CD8-positive, alpha-beta memory T cell (primary cell): Measurements from ENCODE around the gene TSSK2. TPM values are rescaled to one million over a fixed set of nuclear protein-coding genes. Genes with fewer than 3 reads are reported as not detected.

Experiments used
- CTCF ChIA-PET: fragments of 350-600 bp; sonication (Branson Sonifier 250); formaldehyde crosslinking; loops from one replicate; lab custom pipeline; 2021; ENCODE audit warnings: antibody characterized with exemption; lab: Charles Lee
- POLR2A ChIA-PET: fragments of 350-600 bp; sonication (Branson Sonifier 250); formaldehyde crosslinking; loops from one replicate; lab custom pipeline; 2021; ENCODE audit warnings: antibody characterized with exemption; lab: Charles Lee
- DNase-seq, 5 donors: peaks; one replicate each; pipeline versions ENCODE4 v3.0.0 to v3.0.0-alpha.2; 2020 to 2022; ENCODE audit warnings: mixed read lengths in 1 of 5
- H3K27ac ChIP-seq: one replicate; pipeline ENCODE4 v1.7.0; 2013; ENCODE audit warnings: low read depth, mild to moderate bottlenecking, low read length, moderate library complexity
- H3K27me3 ChIP-seq: 2 replicates; pipeline ENCODE4 v1.7.0; 2013; ENCODE audit warnings: low read length, mild to moderate bottlenecking; ENCODE audit not compliant: insufficient read depth, poor library complexity, severe bottlenecking
- H3K36me3 ChIP-seq: 2 replicates; pipeline ENCODE4 v1.7.0; 2013; ENCODE audit warnings: mild to moderate bottlenecking, low read length, moderate library complexity; ENCODE audit not compliant: insufficient read depth
- H3K4me1 ChIP-seq: 2 replicates; pipeline ENCODE4 v1.7.0; 2013; ENCODE audit warnings: mild to moderate bottlenecking, low read length, moderate library complexity; ENCODE audit not compliant: insufficient read depth
- H3K4me3 ChIP-seq: 2 replicates; pipeline ENCODE4 v1.7.0; 2013; ENCODE audit warnings: mild to moderate bottlenecking, low read length
- H3K9me3 ChIP-seq: 2 replicates; pipeline ENCODE4 v1.7.0; 2013; ENCODE audit warnings: mild to moderate bottlenecking, low read length
- H3K27ac Mint-ChIP-seq, 8 donors: one replicate each; pipeline ENCODE4 v1.8.0; 2020 to 2021; ENCODE audit warnings: mixed read lengths in 8 of 8, mild to moderate bottlenecking in 6 of 8, inconsistent platforms in 3 of 8, moderate library complexity in 3 of 8
- H3K27me3 Mint-ChIP-seq, 2 donors: one replicate each; pipeline ENCODE4 v1.8.0; 2020 to 2021; ENCODE audit warnings: mixed read lengths in 2 of 2, mild to moderate bottlenecking in 1 of 2, moderate library complexity in 1 of 2
- H3K36me3 Mint-ChIP-seq, 3 donors: one replicate each; pipeline ENCODE4 v1.8.0; 2020 to 2021; ENCODE audit warnings: mixed read lengths in 3 of 3, inconsistent platforms in 1 of 3, mild to moderate bottlenecking in 1 of 3
- H3K4me1 Mint-ChIP-seq, 3 donors: one replicate each; pipeline ENCODE4 v1.8.0; 2020 to 2021; ENCODE audit warnings: mixed read lengths in 3 of 3, inconsistent platforms in 1 of 3, mild to moderate bottlenecking in 1 of 3
- H3K4me3 Mint-ChIP-seq, 7 donors: one replicate each; pipeline ENCODE4 v1.8.0; 2020 to 2021; ENCODE audit warnings: mixed read lengths in 7 of 7, mild to moderate bottlenecking in 6 of 7, moderate library complexity in 4 of 7, inconsistent platforms in 2 of 7
- H3K9me3 Mint-ChIP-seq, 5 donors: one replicate each; pipeline ENCODE4 v1.8.0; 2020 to 2022; ENCODE audit warnings: mixed read lengths in 5 of 5, mild to moderate bottlenecking in 3 of 5, moderate library complexity in 2 of 5, inconsistent platforms in 1 of 5
- polyA plus RNA-seq: library from polyadenylated mRNA; unstranded; fragments of 300-500 nt; fragmentation: Illumina TruSeq; gene quantifications from one replicate; pipeline ENCODE4 v1.2.3, GENCODE V29; 2021
- total RNA-seq, 2 experiments: library from RNA; stranded (reverse); gene quantifications; one replicate each; pipeline ENCODE4 v1.2.3, GENCODE V29; 2021

TSSK2 gene
- total and polyA plus RNA-seq, 3 experiments from 2014 or later = not detected

DNA sequence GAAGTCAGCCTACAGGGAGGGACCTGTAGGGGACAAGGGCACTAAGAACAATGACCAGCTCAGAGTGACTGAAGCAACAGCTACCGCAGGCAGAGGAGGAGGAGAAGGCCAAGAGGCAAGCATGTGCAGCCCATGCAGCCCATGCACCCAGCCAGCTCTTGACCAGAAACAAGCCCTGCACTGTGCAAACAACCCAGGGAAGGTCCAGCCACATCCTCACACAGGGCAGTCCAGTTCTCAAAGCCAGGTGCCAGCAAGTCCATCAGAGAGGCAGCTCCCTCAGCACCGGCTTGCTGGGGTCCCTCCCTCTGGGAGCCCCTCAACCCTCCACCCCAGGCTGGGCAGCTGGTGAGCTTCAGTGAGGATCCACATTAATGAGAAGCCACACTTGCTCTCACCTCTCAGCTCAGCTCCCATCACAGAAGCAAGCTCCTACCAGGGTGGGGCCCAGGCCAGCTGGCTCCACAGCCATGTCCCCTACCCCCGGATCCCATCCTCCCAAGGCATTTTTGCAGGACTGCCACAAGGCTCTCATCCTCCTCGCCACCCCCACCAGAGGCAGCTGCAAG, 16.0 kb upstream of the TSSK2 start:
- peaks cover 71% of the 10 kb centered on the region for H3K4me1 ChIP-seq
- Mint-ChIP-seq H3K4me3 (peak overlapping the region in 1 of 7 donors; percentile 13), H3K27ac (peak overlapping the region in 7 of 8 donors; percentile 38 to 87 (median 61)), H3K4me1 (peaks cover 72 to 87% (median 86%) of the 10 kb centered on the region in 3 donors), H3K27me3 (no peaks in the 10 kb centered on the region), H3K9me3 (no peaks in the 10 kb centered on the region), H3K36me3 (peaks cover 0 to 19% (median 0%) of the 10 kb centered on the region in 3 donors)
- no peak overlapping the region for H3K4me3 ChIP-seq
- H3K9me3 ChIP-seq = no peaks in the 10 kb centered on the region
- H3K27ac ChIP-seq = no peak overlapping the region
- H3K36me3 ChIP-seq = peaks cover 3% of the 10 kb centered on the region
- CTCF ChIA-PET = interaction anchor here (0.6 to 1.4 kb wide), 6 partner anchors 10 to 515 kb away, joined by 3 to 5 read pairs (median 3); partner anchors contain the start of gene ESS2
- DNase-seq = peak in 1 of 5 donors; percentile 15
- no peaks in the 10 kb centered on the region for H3K27me3 ChIP-seq
- POLR2A ChIA-PET = no interaction called here

DNA sequence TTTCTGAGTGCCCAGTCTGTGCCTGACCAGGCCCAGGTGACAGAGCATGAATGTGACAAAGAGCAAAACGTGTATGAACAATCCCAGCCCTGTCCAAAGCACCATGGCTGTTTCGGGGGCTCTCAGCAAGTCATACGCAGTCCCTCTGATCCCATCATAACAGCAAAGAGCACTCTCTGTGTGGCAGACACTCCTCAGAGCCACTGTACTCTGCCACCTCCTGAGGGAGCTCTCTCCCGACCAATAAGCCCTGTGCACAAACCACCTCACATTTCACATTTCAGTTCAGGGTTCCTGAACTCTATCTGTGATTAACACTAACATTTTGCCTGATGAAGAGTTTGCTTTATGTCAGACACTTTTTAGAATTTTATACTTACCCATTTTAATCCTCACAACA, 15.5 kb upstream of the TSSK2 start:
- Histone ChIP-seq H3K27ac (no peak overlapping the region), H3K4me3 (no peak overlapping the region), H3K27me3 (no peaks in the 10 kb centered on the region), H3K36me3 (peaks cover 3% of the 10 kb centered on the region), H3K4me1 (peaks cover 71% of the 10 kb centered on the region), H3K9me3 (no peaks in the 10 kb centered on the region)
- Mint-ChIP-seq H3K36me3 (peaks cover 0 to 24% (median 0%) of the 10 kb centered on the region in 3 donors), H3K4me3 (peak overlapping the region in 4 of 7 donors; percentile 3 to 26 (median 18)), H3K9me3 (no peaks in the 10 kb centered on the region), H3K27ac (peak overlapping the region; percentile 4 to 87 (median 60)), H3K4me1 (peaks cover 74 to 87% (median 86%) of the 10 kb centered on the region in 3 donors), H3K27me3 (no peaks in the 10 kb centered on the region)
- ChIA-PET POLR2A (no interaction called here), CTCF (interaction anchor here (0.8 to 1.4 kb wide), 5 partner anchors 10 to 515 kb away, joined by 3 to 5 read pairs (median 3); partner anchors contain the start of gene ESS2)
- peak in 1 of 5 donors; percentile 42 for DNase-seq

DNA sequence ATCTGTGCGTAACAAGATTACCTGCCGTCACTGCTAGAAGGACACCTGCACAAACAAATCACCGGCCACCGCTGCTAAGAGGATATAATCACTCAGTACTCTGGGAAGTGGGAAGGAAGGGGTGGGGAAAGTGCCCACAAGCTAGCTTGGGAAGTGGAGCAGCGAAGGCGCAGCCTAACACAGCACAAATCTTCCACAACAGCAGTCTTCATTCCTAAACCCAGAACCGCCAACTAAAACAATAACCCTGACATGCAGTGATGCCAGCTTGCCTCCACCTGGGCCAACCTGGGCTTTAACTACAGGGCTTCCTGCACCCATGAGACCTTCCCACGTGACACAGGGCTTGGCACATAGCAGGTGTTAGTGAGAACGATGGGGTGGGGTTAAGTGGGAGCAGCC, 14.0 kb upstream of the TSSK2 start:
- no peak for DNase-seq
- Mint-ChIP-seq H3K27me3 (no peaks in the 10 kb centered on the region), H3K4me3 (peak overlapping the region; percentile 18 to 74 (median 52)), H3K9me3 (no peaks in the 10 kb centered on the region), H3K27ac (peak overlapping the region in 6 of 8 donors; percentile 10 to 77 (median 59)), H3K36me3 (peaks cover 0 to 29% (median 0%) of the 10 kb centered on the region in 3 donors), H3K4me1 (peaks cover 73 to 86% (median 85%) of the 10 kb centered on the region in 3 donors)
- Histone ChIP-seq H3K36me3 (peaks cover 9% of the 10 kb centered on the region), H3K27ac (no peak overlapping the region), H3K4me1 (peaks cover 68% of the 10 kb centered on the region), H3K27me3 (no peaks in the 10 kb centered on the region), H3K4me3 (no peak overlapping the region), H3K9me3 (no peaks in the 10 kb centered on the region)
- POLR2A ChIA-PET = no interaction called here
- CTCF ChIA-PET = no interaction called here

DNA sequence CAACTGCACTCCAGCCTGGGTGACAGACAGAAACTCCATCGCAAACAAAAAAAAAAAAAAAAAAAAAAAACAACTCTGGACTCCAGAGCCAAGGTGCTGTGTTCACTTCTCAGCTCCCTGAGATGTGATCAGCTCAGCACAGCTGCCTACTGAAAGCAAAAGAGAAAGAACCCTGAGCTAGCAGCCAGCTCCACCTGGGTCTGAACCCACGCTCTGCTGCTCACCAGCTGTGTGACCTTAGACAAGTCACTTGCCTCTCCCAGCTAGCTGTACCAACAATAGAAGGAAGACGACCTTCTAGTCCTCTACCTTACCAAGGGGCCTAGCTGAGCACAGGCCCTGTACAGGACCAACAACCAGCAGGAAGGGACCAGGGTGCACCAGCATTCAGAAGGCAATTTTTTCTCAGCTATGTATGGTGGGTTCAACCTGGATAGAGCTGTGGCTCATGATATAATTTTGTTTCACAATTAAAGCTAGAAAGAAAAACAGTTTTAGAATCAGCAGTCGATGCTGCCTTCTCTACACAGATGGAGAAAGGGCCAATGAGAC, 12.7 kb upstream of the TSSK2 start:
- peak overlapping the region; percentile 29 to 89 (median 45) for H3K4me3 Mint-ChIP-seq
- H3K36me3 Mint-ChIP-seq = peaks cover 0 to 29% (median 0%) of the 10 kb centered on the region in 3 donors
- ChIA-PET POLR2A (no interaction called here), CTCF (no interaction called here)
- peaks cover 70 to 88% (median 85%) of the 10 kb centered on the region in 3 donors for H3K4me1 Mint-ChIP-seq
- Histone ChIP-seq H3K9me3 (no peaks in the 10 kb centered on the region), H3K36me3 (peaks cover 9% of the 10 kb centered on the region), H3K27me3 (no peaks in the 10 kb centered on the region), H3K4me3 (no peak overlapping the region), H3K4me1 (peaks cover 75% of the 10 kb centered on the region), H3K27ac (no peak overlapping the region)
- DNase-seq = no peak
- no peaks in the 10 kb centered on the region for H3K9me3 Mint-ChIP-seq
- no peaks in the 10 kb centered on the region for H3K27me3 Mint-ChIP-seq
- peak overlapping the region in 4 of 8 donors; percentile 21 to 85 (median 41) for H3K27ac Mint-ChIP-seq

DNA sequence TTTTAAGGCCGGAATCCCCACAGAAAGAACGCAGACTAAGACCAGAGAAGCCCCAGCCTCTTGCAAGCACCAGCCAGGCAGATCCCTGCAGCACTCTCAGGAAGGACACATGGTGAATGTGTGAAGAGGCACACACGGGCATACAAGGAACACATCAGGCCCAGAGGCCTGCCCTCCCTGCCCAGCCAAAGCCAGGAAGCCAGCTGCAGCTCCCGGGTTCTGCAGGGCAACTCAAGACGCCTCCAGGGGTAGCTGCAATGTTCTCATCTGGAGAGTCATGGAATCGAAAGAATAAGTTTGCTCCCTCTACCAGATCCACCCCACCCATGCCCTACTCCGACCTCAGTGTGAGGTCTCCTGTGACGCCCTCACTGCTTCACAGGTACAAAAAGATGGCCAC, 11.2 kb upstream of the TSSK2 start:
- H3K9me3 Mint-ChIP-seq = no peaks in the 10 kb centered on the region
- H3K4me3 ChIP-seq = no peak overlapping the region
- DNase-seq = peak in 1 of 5 donors; percentile 31
- H3K27me3 Mint-ChIP-seq = no peaks in the 10 kb centered on the region
- POLR2A ChIA-PET = no interaction called here
- peak overlapping the region; percentile 88 to 91 (median 90) for H3K4me3 Mint-ChIP-seq
- CTCF ChIA-PET = no interaction called here
- H3K27ac Mint-ChIP-seq = peak overlapping the region; percentile 19 to 88 (median 74)
- peaks cover 70% of the 10 kb centered on the region for H3K4me1 ChIP-seq
- peaks cover 61 to 77% (median 73%) of the 10 kb centered on the region in 3 donors for H3K4me1 Mint-ChIP-seq
- H3K36me3 Mint-ChIP-seq = peaks cover 0 to 27% (median 0%) of the 10 kb centered on the region in 3 donors
- H3K36me3 ChIP-seq = peaks cover 6% of the 10 kb centered on the region
- H3K9me3 ChIP-seq = no peaks in the 10 kb centered on the region
- no peak overlapping the region for H3K27ac ChIP-seq
- no peaks in the 10 kb centered on the region for H3K27me3 ChIP-seq

DNA sequence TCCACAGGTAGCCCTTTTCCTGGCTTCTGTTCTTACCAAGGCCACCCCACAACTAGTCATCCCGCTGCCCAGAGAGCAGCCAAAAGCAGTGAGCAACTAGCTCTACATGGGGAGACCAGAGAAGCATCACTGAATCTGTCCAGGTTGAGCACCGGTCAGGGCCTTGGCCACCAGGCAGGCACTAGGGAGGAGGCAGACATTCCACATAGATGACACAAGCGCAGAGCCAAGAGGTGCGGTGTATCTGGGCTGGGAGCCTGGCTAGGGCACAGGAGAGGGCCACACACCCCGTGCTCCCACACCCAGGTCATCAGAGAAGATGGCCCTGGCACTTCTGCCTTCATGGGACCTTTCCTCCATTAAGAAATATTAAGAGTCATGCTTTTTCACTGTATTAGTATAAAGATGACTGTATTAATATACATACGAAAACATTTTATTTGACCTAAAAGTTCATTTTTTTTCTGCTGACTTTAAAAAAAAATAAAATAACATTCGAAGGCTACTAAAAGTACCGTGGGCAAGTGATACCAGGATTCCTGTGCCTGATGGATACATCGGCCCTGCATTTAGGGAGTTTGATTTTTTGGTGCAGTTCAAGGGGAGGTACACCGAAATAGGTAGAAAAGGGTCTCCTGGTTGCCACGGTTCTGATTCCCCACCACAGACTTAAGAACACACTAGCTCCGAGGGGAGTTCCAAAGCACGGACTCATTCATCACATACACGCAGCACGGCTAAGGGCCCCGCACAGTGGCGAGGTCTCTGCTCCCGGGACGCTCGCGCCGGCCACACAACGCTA, 10.1 kb upstream of the TSSK2 start:
- Mint-ChIP-seq H3K9me3 (no peaks in the 10 kb centered on the region), H3K27ac (peak overlapping the region; percentile 19 to 94 (median 88)), H3K4me3 (peak overlapping the region; percentile 88 to 91 (median 90)), H3K27me3 (no peaks in the 10 kb centered on the region), H3K36me3 (peaks cover 0 to 22% (median 0%) of the 10 kb centered on the region in 3 donors), H3K4me1 (peaks cover 52 to 66% (median 63%) of the 10 kb centered on the region in 3 donors)
- peaks cover 6% of the 10 kb centered on the region for H3K36me3 ChIP-seq
- DNase-seq = peak in 1 of 5 donors; percentile 30
- peak overlapping the region; percentile 86 for H3K4me3 ChIP-seq
- no peaks in the 10 kb centered on the region for H3K27me3 ChIP-seq
- CTCF ChIA-PET = interaction anchor here (1.6 to 1.8 kb wide), 2 partner anchors 10 to 15 kb away, joined by 3 to 4 read pairs; no protein-coding TSS in a partner anchor
- peaks cover 60% of the 10 kb centered on the region for H3K4me1 ChIP-seq
- peak overlapping the region; percentile 82 for H3K27ac ChIP-seq
- POLR2A ChIA-PET = interaction anchor here (1.4 to 2.4 kb wide), 5 partner anchors 10 to 358 kb away, joined by 3 to 14 read pairs (median 11); partner anchors contain the start of genes CDC45, ESS2 and UFD1
- H3K9me3 ChIP-seq = no peaks in the 10 kb centered on the region

DNA sequence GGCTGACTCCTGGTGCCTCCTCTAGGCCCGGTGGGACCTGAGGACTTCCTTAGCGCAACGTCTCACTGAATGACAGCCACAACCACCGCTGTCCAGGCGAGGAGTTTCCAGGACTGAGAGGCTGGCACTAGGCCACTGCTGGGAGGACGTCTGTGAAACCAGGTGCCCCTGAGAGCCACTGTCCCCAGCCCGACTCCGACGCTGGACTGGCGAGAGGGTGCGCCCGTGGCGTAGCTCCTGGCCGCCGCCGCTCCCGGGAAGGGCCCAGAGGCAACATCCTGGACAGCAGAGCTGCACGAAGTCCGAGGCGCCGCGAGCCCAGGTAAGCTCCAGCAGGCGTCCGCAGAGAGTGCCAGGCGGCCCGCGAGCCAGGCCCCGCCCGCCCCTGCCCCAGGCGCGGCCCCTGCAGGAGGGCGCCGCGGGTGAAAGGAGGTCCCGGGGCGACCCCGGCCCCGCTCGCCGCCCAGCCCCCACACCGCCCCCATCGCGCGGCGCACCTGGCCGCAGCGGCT, 9.4 kb upstream of the TSSK2 start:
- Histone ChIP-seq H3K36me3 (peaks cover 6% of the 10 kb centered on the region), H3K4me3 (peak overlapping the region; percentile 86), H3K9me3 (no peaks in the 10 kb centered on the region), H3K27ac (peak overlapping the region; percentile 82), H3K27me3 (no peaks in the 10 kb centered on the region), H3K4me1 (peaks cover 53% of the 10 kb centered on the region)
- DNase-seq = peak in 4 of 5 donors; percentile 19 to 60 (median 27)
- CTCF ChIA-PET = interaction anchor here (1.5 to 1.8 kb wide), 3 partner anchors 10 to 23 kb away, joined by 3 to 10 read pairs (median 4); partner anchors contain the start of gene ESS2
- no peaks in the 10 kb centered on the region for H3K9me3 Mint-ChIP-seq
- peaks cover 45 to 59% (median 56%) of the 10 kb centered on the region in 3 donors for H3K4me1 Mint-ChIP-seq
- POLR2A ChIA-PET = interaction anchor here (1.4 to 2.4 kb wide), 5 partner anchors 10 to 358 kb away, joined by 3 to 14 read pairs (median 11); partner anchors contain the start of genes CDC45, ESS2 and UFD1
- no peaks in the 10 kb centered on the region for H3K27me3 Mint-ChIP-seq
- peak overlapping the region; percentile 88 to 96 (median 90) for H3K4me3 Mint-ChIP-seq
- peaks cover 0 to 19% (median 0%) of the 10 kb centered on the region in 3 donors for H3K36me3 Mint-ChIP-seq
- H3K27ac Mint-ChIP-seq = peak overlapping the region; percentile 19 to 94 (median 88)
